GM21447 (cell line): ENCODE data around the gene TMEM170A.
"Not testable (repeated sequence)": the region's sequence is repeated elsewhere in the genome, so short reads cannot be mapped to it uniquely, and the experiment has no call there.

ENCODE experiments used
- ATAC-seq: cut with Tn5 transposase; IDR thresholded peaks from one replicate; pipeline ENCODE4 v1.9.1; 2021; ENCODE audit not compliant: unreplicated experiment

TMEM170A gene

GRCh38 chr16:75456971-75457370, 7.5 kb downstream of the TMEM170A start:
- no peak for ATAC-seq

DNA sequence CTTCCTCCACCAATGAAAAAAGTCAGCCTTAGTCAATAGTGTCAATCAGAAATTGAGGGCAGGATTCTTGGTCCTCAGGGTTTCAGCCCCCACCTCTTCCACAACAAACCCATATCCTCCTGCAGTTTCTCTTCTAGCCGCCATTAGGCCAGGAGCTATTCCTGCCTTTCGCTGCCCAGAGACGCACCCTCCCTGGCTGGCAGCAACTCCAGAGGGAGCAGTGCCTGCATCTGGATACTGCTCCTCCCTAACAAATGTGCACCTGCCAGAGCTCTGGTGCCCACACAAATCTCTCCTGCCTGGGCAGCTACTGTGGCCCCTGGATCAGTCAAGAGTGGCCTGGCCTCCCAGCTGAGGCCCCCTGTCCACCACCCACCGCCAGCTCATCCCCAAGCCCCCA, 8.0 kb downstream of the TMEM170A start:
- ATAC-seq, result not testable (repeated sequence)

GRCh38 chr16:75455677-75456076, 8.8 kb downstream of the TMEM170A start:
- no peak for ATAC-seq

- ATAC-seq, result no peak
These were observed 11.9 kb downstream of the TMEM170A start for GRCh38 chr16:75452464-75453190.

- ATAC-seq, result no peak
These were observed 18.1 kb downstream of the TMEM170A start for GRCh38 chr16:75446416-75446815.

DNA sequence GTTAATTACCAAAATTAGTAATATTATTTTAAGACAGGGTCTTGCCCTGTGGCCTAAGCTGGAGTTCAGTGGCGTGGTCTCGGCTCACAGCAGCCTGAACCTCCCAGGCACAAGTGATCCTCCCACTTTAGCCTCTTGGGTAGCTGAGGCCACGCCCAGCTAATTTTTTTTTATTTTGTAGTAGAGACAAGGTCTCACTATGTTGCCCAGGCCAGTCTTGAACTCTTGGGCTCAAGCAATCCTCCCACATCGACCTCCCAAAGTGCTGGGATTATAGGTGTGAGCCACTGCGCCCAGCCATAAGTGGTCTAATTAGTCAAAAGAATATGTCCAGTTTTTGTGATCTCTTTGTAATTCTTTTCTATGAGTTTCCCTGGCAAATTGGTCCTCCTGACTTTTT, 19.2 kb downstream of the TMEM170A start:
- ATAC-seq, result no peak

GRCh38 chr16:75443298-75443697, 21.2 kb downstream of the TMEM170A start:
- ATAC-seq, result no peak

GRCh38 chr16:75433732-75434413, 30.6 kb downstream of the TMEM170A start:
- ATAC-seq, result peak; percentile 68

- peak; percentile 89 for ATAC-seq
These were observed 31.4 kb downstream of the TMEM170A start, which contains the start of gene CFDP1 for GRCh38 chr16:75432828-75433731. CFDP1 (minus strand) TSS chr16:75433503; CDS start chr16:75433352, 151 bp downstream.

- no peak for ATAC-seq
These were observed 34.7 kb downstream of the TMEM170A start for GRCh38 chr16:75429621-75430403.

GRCh38 chr16:75426524-75426923, 38.0 kb downstream of the TMEM170A start:
- not testable (repeated sequence) for ATAC-seq

GRCh38 chr16:75424105-75424762, 40.3 kb downstream of the TMEM170A start:
- not testable (repeated sequence) for ATAC-seq

DNA sequence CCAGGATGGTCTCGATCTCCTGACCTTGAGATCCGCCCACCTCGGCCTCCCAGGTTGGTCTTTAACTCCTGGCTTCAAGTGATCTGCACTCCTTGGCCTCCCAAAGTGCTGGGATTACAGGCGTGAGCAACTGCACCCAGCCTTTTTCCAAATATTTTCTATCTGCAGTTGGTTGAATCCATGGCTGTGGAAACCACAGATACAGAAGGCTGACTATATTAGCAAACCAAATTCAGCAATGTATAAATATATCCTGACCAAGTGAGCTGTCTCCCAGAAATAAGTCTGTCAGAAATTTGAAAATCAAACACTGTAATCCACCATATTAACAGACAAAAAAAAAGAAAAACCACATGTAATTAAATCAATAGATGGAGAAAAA, 40.8 kb downstream of the TMEM170A start:
- ATAC-seq, result no peak

- no peak for ATAC-seq
These were observed 42.7 kb downstream of the TMEM170A start for GRCh38 chr16:75421820-75422126.

- ATAC-seq, result peak; percentile 92
These were observed 43.3 kb downstream of the TMEM170A start for GRCh38 chr16:75420987-75421819.

DNA sequence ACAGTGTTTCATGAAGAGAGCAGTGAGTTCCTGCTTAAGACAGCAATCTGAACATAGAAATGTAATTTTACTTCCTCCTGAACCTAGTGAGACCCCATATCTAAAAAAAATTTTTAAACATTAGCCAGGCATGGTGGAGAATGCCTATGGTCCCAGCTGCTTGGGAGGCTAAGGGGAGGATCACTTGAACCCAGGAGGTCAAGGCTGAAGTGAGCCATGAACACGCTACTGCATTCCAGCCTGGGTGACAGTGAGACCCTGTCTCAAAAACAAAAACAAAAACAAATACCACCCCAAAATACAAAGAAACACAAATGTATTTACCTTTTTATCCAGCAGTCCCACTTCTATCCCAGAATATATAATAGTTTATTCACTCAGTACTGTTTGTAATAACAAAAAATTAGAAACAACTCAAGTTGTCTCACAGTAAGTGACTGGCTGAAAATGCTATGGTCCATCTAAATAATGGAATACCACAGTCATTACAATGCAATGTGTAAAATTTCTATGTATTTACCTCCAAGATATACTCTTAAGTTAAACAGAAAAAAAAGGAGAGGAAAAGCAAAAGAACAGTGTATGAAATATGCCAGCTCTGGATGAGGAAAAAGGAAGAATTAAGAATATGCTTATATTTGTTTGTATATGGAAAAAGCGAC, 47.5 kb downstream of the TMEM170A start:
- no peak for ATAC-seq

DNA sequence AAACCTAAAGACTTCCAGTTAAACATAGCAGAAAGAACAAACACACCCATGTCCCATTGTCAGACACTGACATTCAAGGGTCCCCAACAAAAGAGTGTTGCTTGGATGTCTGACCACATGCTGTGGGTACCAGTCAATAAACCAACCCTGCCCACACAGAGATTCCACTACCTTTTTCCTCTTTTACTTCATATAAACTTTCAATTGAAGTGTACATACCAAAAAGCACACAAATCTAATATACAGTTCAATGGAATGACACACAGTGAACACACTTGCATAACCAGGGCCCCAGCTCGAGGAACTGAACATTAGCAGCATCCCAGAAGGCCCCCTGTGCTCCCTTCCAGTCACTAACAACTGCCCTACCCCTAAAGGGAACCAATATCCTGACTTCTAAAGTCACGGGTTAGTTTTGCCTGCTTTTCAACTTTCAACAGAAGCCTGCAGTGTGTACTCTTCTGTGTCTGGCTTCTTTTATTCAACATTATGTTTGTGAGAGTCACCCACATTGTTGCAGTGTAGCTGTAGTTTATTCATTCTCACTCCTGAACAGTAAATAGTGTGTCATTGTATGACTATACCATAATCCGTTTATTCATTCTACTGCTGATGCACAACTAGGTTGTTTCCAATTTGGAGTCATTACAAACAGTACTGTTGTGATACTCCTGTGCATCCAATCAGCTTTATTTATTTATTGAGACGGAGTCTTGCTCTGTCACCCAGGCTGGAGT, 49.2 kb downstream of the TMEM170A start:
- ATAC-seq, result no peak

GRCh38 chr16:75413951-75414350, 50.5 kb downstream of the TMEM170A start:
- ATAC-seq, result no peak
